ENCODE results near the gene PGS1. TPM values are rescaled to one million over a fixed set of nuclear protein-coding genes. Genes with fewer than 3 reads are reported as not detected.
A peak's percentile ranks its signal among the peaks of the same experiment; 100 is the strongest.

The PGS1 gene
- total RNA-seq, 1 experiment from 2014 or later = 25.7 TPM

GRCh38 chr17:78399693-78400144 lies 21.3 kb downstream of the PGS1 start:
- ChIA-PET POLR2A (interaction anchor here (1.1 to 2.2 kb wide), 2 partner anchors 8 to 23 kb away, joined by 3 to 8 read pairs; no protein-coding TSS in a partner anchor), CTCF (interaction anchor here (1.1 kb wide), 2 partner anchors 12 to 148 kb away, joined by 3 to 5 read pairs; no protein-coding TSS in a partner anchor)
- peaks cover 84% of the 10 kb centered on the region for H3K36me3 Mint-ChIP-seq (ENCODE audit: insufficient read depth, unreplicated experiment)
- H3K27ac Mint-ChIP-seq (ENCODE audit: low read depth, unreplicated experiment) = no peak overlapping the region
- no peaks in the 10 kb centered on the region for H3K27me3 Mint-ChIP-seq (ENCODE audit: insufficient read depth, unreplicated experiment)
- no TSS peak for BruUV-seq (replicated peaks)
- intact Hi-C loops (cut with micrococcal nuclease) = no loop called here
- no peak overlapping the region for H3K4me3 Mint-ChIP-seq (ENCODE audit: unreplicated experiment)
- H3K9me3 Mint-ChIP-seq (ENCODE audit: unreplicated experiment) = no peaks in the 10 kb centered on the region
- no peak for TF ChIP-seq CTCF (IDR thresholded peaks at IDR 0.05; ENCODE audit: unreplicated experiment)
- no peaks in the 10 kb centered on the region for H3K4me1 Mint-ChIP-seq (ENCODE audit: insufficient read depth, unreplicated experiment)
- peak; percentile 53 for DNase-seq (ENCODE audit: unreplicated experiment)

GRCh38 chr17:78400581-78401240 lies 22.3 kb downstream of the PGS1 start:
- intact Hi-C loops (cut with micrococcal nuclease) = no loop called here
- Mint-ChIP-seq H3K9me3 (ENCODE audit: unreplicated experiment) (no peaks in the 10 kb centered on the region), H3K4me3 (ENCODE audit: unreplicated experiment) (no peak overlapping the region), H3K4me1 (ENCODE audit: insufficient read depth, unreplicated experiment) (no peaks in the 10 kb centered on the region), H3K27me3 (ENCODE audit: insufficient read depth, unreplicated experiment) (no peaks in the 10 kb centered on the region), H3K36me3 (ENCODE audit: insufficient read depth, unreplicated experiment) (peaks cover 84% of the 10 kb centered on the region), H3K27ac (ENCODE audit: low read depth, unreplicated experiment) (no peak overlapping the region)
- CTCF ChIA-PET = interaction anchor here (1.1 to 1.6 kb wide), 3 partner anchors 11 to 149 kb away, joined by 3 to 7 read pairs (median 5); no protein-coding TSS in a partner anchor
- no peak for TF ChIP-seq CTCF (IDR thresholded peaks at IDR 0.05; ENCODE audit: unreplicated experiment)
- no peak for DNase-seq (ENCODE audit: unreplicated experiment)
- no TSS peak for BruUV-seq (replicated peaks)
- POLR2A ChIA-PET = interaction anchor here (0.6 to 2.2 kb wide), 4 partner anchors 9 to 25 kb away, joined by 3 to 8 read pairs (median 4); no protein-coding TSS in a partner anchor

DNA sequence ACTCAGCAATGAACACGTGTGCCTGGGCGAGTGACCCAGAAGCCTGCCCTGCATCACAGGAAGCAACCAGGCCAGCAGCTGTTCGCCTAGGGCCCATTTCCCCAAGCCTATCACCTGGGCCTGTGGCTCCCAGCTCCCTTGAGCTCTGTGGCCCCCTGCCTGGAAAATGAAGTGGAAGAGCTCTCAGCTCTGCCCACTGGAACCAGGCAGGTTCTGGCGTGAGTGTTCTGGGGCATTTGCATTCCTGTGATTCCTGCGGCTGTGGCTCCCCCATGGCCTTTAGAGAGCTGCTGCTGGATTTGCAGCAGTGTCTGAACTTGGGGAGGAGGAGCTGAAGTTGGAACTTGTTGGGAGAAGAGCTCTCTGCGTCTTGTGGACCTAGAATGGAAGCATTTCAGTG lies 22.8 kb downstream of the PGS1 start:
- Mint-ChIP-seq H3K4me1 (ENCODE audit: insufficient read depth, unreplicated experiment) (no peaks in the 10 kb centered on the region), H3K27ac (ENCODE audit: low read depth, unreplicated experiment) (no peak overlapping the region), H3K4me3 (ENCODE audit: unreplicated experiment) (no peak overlapping the region), H3K36me3 (ENCODE audit: insufficient read depth, unreplicated experiment) (peaks cover 81% of the 10 kb centered on the region), H3K9me3 (ENCODE audit: unreplicated experiment) (no peaks in the 10 kb centered on the region), H3K27me3 (ENCODE audit: insufficient read depth, unreplicated experiment) (no peaks in the 10 kb centered on the region)
- TF ChIP-seq CTCF (IDR thresholded peaks at IDR 0.05; ENCODE audit: unreplicated experiment) = no peak
- BruUV-seq (replicated peaks) = no TSS peak
- intact Hi-C loops (cut with micrococcal nuclease) = no loop called here
- CTCF ChIA-PET = interaction anchor here (1.1 to 1.6 kb wide), 2 partner anchors 21 to 150 kb away, joined by 5 to 7 read pairs; no protein-coding TSS in a partner anchor
- DNase-seq (ENCODE audit: unreplicated experiment) = no peak
- POLR2A ChIA-PET = interaction anchor here (0.6 to 2.2 kb wide), 3 partner anchors 9 to 26 kb away, joined by 3 to 8 read pairs (median 4); no protein-coding TSS in a partner anchor

DNA sequence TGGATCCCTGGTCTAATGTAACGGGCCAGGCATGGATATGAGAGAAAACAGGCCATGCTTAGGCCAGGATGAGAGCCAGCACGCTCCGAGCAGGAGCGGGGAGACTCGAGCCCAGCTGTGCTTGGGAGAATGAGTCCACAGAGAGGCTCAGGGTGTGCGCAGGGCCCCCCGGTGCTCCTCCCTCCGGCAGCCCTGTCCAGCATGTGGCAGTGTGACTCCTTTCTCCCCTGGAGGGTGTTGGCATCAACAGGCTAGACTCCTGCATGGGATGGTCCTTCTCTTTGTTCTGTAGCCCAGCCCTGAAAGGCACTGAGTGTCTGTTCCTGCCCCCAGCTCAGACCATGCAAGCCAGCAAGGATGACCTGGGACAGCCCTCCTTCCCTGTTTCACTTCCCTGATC lies 23.4 kb downstream of the PGS1 start:
- ChIA-PET POLR2A (interaction anchor here (2.2 kb wide), 1 partner anchor 10 kb away, joined by 8 read pairs; no protein-coding TSS in a partner anchor), CTCF (interaction anchor here (0.5 to 1.6 kb wide), 3 partner anchors 11 to 1306 kb away, joined by 3 to 7 read pairs (median 3); no protein-coding TSS in a partner anchor)
- Mint-ChIP-seq H3K36me3 (ENCODE audit: insufficient read depth, unreplicated experiment) (peaks cover 75% of the 10 kb centered on the region), H3K4me1 (ENCODE audit: insufficient read depth, unreplicated experiment) (no peaks in the 10 kb centered on the region), H3K4me3 (ENCODE audit: unreplicated experiment) (no peak overlapping the region), H3K27ac (ENCODE audit: low read depth, unreplicated experiment) (no peak overlapping the region), H3K9me3 (ENCODE audit: unreplicated experiment) (no peaks in the 10 kb centered on the region), H3K27me3 (ENCODE audit: insufficient read depth, unreplicated experiment) (no peaks in the 10 kb centered on the region)
- no TSS peak for BruUV-seq (replicated peaks)
- no peak for DNase-seq (ENCODE audit: unreplicated experiment)
- intact Hi-C loops (cut with micrococcal nuclease) = no loop called here
- TF ChIP-seq CTCF (IDR thresholded peaks at IDR 0.05; ENCODE audit: unreplicated experiment) = no peak
